ENCODE data around the gene KHDRBS2.

Gene KHDRBS2

DNA sequence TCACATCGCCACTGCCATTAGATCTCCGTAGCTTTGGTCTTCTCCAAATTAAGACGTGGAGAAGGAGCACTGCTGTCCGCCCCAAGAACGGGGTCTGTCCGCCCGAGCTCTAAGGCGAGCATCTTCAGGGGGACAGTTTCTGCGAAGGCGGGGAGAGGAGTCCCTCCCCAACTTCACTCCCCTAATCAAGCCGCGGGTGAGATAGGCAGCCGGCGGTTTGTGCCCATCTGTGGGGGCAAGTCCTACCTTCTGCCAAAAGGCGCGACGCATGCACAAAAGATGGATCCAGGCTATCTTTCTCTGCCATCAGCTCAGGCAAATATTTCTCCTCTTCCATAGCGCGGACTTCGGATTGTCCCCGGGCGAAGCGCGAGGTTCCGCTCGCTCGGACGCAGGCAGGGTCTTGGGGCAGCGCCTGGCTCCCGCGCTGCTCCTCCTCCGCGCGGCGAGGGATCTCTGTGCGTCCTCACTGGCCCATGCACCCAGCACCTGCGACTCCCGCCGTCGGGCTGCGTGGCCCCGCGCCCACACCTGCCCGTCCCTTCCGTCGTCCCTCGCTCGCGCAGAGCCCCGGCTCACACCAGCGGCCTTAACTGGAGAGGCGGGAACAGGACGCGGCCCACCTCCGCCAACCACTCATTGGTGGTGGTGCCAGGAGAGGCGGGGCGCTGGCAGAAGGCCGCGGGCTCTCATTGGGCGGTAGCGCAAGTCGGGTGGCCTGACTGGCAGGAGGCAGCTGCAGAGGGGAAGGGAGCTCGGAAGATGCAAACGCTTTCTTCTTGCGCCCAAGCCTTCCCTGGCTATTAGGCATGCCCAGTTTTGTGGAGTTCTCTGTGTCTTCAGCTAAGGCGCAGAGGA lies at the start of gene KHDRBS2:
Gene KHDRBS2, minus strand, starts transcription at position 614 of the 858 bp plus-strand sequence.
- FAIRE-seq = no peak

DNA sequence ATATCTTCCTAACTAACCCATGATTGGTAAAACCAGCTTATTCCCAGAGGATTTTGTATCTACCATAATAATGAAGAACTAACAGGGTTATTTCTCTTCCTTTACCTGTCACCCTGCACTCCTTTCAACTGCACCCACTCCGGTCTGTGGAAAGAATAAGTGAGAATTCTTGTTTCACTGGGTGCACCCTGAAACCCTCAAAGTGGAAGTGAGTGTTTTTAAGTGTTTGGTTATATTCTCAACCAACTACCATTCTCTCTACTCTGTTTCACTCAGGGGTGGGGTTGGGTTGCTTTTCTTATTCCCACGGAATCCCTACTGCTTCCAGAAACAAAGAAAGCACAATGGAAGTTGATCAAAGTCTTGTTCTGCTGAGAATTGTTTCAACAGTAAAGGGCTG lies 42.6 kb upstream of the KHDRBS2 start:
- FAIRE-seq = no peak

DNA sequence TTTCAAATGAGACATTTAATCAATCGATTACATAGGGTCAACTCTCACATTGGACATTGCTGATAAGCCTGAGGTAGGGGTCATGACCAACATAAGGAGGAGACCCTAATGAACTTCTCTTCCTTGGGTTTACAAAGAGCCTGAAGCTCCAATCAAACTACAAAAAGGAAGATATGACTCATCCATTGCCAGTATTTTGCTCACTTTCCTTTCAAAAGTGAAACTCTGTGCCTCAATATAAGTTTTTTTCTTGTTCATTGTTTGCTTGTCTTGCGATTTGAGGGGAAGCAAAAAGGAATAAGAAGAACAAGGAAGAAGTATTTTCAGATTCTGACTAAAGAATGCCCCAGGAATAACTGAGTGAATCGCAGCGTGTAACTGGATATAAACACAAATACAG lies 38.8 kb upstream of the KHDRBS2 start:
- no peak for FAIRE-seq

DNA sequence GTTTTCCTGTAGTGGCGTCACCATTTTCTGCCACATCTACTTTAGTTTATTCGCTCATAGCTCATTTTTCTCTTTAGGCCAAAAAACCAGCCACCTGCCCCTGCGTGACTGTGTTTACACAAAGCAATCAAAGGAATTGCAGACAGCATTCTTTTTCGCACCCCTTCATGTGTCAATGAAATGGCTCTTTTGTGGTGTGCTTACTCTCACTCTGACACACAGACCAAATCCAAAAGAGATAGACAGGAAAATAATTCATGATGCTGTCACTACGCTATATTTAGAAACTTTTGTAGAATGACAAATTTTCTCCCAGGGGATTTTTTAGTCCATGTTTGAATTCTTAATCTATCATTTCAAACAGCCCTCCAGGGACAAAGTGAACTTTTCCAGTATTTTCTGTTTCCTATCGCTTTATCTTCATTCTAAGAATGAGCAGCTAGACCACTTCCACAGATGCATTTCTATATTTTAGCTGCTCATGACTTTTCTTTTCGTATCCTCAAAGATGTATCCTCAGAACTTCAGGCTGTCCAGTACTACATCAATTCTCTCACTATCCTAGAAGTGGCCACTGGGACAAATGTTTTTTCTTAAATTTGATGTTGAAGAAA lies 37.9 kb upstream of the KHDRBS2 start:
- no peak for FAIRE-seq

DNA sequence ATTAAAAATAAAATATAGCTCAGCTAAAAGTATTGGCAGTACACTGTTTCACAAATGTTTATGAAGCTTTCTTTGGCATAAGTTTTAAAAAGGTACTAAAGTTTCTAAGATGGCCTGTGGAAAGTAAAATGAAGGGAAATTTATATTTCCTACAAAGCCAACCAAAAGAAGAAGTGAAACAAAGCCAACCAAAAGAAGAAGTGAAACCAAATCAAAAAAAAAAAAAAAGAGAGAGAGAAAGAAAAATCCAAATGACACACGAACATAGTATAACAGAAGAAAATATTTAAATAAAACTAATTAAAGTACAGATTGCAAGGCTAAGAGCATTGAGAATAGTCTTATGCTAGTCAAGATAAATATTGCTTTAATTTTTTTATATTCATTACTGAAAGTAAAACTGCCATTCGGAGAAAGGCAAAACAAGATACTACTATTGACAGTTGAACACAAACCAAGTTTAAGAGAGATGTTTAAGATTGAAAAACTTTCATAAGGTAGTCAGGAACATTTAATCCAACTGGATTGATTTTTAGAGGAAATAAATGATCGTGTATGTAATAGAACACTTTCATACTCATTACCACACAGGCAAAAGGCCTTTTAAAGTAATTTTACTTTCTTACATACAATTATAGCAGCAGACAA lies 12.8 kb upstream of the KHDRBS2 start:
- no peak for FAIRE-seq

DNA sequence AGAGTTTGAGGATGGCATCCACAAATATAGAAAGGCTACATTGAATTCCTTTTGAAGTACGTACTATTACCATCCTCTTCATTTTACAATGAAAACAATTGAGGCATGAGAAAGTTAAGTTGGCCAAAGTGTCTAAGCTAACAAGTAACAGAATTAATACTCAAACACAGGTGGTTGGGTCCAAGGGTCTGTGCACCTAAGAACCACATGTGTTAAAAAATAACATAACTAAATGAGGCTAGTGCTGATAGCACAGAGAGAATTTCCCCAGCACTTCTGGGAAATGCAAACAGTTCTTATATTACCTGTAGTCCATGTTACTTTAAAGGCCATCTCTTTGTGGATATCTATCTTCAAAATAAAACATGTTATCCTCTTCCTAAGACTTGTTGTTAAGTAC lies 10.5 kb upstream of the KHDRBS2 start:
- no peak for FAIRE-seq

DNA sequence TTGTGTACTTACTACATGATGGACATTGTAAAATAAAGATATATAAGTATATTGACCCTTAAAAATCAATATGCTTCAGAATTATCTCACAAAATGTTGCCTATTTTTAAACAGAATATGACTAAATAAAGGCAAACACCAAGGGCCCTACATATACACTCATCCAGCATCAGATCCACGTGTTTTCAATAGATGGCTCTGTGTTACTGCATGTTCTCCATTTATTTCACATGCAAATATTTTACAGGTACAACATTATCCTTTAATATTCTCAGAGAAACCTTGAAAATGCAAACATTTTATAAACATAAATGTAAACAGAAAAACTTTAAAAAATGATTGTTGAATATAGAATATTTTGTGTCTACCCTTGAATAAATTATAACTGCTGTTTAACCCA lies 2.9 kb upstream of the KHDRBS2 start:
- no peak for FAIRE-seq

DNA sequence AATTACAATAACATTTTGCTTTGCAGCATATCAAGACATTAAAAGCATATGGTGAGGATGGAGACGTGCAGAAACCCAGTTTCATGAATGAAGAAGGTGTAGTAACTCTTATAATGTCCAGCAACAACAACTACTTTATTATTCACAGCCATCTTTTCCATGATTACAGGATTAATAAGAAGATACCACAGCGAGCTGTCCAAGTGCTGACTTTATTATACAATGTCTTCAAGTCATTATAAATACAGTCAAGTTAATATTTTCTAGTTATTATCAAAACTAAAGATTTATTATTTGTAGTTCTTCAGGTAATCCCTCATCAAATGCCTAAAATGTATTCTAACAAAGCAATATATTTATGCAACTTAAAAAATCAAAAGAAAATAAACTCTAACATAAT lies 2.5 kb upstream of the KHDRBS2 start:
- no peak for FAIRE-seq

DNA sequence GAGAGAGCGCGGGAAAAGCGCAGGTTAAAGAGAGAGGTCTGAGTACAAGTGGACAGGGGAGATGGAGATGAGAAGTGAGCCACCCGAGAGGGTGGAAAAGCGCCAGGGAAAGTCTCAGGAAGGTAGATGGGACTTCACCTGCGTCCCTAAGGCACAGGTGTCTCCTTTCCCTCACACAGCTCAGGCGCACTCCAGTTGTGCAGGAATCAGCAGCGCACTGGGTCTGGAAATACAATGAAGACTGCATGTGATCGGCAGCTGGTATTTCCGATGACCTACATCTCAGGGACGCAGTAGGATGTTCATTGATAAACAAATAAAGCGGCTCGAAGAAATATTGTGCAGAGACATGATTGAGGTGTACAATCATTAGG lies 432 bp upstream of the KHDRBS2 start:
- FAIRE-seq = no peak

DNA sequence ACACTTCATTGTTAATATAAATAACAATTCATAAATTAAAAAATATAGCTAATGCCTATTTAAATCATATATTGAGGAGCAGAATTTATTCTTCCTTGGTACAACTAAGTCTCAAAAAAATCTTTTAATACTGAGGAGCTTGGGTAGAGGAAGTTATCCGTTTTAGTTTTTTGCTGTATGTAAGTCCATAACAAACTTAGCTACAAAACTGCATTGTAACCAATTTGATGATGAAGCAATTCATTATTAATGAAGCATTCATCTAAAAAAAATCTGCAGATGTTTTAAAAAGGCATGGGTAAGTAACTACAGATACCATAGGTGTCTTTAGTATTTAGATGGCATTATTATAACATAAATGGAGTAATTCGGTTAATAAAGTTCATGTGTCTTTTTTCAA lies 1.3 kb downstream of the KHDRBS2 start:
- FAIRE-seq = no peak

DNA sequence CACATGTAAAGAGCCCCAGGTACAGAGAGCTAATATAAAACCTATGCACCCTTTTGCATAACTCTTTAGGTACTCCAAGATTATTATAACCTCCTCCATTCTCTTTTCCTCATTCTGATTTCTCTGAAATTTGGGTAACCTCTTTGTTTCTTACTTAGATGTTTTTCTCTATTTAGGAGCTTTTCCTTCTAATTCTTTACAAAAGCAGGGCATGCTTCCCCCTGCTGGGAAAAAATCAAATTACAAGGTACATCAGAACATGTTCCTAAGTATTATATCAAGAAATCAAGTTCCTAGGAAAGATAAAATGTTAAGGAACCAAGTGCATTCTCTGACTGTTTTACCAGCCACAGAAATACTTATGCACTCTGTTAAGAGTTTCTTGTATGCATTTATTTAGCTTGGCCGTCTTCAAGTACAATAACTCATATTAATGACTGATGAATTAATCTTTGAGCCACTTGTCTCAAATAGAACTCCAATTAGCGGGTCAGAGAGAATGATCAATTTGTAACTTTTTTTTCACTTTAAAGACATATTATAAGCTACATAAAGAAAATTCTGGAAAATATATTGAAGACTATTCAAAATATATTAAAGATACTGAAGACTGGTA lies 2.1 kb downstream of the KHDRBS2 start:
- peak; percentile 65 for FAIRE-seq

DNA sequence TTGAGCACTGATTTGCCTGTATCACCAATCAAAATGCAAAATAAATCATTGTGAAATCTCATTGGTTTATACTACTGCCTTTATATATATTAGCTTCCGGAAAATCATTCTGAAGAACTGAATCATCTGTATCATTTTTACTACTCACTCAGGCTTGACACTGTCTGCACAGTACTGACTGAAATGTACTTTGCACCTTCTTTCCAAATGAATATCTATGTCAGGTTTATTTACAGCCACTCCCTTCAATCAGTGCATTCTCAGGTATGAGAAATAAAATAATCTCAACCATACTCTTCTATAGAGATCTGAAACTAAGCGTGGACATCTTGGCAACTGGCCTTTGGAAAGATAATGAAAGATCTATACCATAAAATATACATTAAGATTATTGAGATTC lies 2.7 kb downstream of the KHDRBS2 start:
- no peak for FAIRE-seq

DNA sequence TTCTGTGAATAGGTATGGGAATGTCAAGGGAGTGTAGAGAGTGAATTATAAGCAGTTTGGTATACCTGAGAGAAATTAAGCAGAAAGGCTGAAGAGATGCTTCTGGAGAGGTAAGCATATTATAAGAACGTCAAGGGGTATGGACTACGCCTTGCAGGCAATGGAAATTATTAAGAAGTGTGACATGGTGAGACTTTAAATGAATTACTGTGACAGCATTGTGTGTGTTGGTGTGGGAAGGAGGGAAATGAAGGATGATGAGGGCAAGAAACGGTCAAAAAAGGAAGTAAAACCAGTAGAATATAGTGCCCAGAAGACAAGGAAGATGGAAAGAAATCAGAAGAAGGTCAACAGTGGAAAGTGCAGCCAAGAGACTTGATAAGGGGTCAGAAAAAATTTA lies 5.9 kb downstream of the KHDRBS2 start:
- FAIRE-seq = no peak

DNA sequence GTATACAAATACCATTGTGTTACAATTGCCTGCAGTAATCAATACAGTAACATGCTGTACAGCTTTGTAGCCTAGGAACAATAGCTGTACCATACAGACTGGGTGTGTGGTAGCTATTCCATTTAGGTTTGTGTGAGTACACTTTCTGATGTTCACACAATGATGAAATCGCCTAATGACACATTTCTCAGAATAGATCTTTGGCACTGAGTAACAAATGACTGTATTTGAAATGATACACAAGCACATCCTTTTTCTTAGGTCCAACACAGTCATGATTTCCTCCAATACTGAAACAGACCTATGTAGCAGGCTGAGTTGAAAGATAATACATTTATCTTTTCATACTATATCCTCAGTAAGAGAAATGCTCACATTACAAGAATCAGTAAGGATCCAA lies 13.9 kb downstream of the KHDRBS2 start:
- FAIRE-seq = no peak

DNA sequence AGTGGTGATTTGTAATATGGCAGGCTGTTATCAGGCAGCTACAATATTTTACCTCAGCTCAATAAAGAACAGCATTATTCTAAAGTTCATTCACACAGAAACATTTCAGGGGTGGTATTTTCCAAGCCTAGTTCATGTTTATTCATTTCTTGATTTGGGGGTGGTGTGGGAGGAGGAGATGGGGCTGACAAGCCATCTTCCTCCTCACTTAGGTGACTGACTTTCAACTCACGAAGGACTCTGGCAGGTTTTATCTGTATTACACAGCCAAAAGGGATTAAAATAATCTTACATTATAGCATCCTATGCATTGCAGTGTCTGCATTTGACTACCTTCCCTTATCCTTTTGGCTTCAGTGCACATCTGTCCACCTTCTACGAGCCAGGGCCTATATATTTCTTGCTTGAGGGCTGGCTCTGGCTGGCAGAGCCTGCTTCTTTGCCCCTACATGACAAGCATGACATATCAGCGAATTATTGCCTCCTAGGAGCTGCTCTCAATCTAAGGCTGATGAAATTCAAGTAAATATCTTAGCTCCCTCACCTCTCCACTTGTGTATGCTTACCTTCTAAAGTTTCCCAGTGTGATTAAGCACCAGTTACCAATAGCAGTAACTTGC lies 20.0 kb downstream of the KHDRBS2 start:
- no peak for FAIRE-seq

DNA sequence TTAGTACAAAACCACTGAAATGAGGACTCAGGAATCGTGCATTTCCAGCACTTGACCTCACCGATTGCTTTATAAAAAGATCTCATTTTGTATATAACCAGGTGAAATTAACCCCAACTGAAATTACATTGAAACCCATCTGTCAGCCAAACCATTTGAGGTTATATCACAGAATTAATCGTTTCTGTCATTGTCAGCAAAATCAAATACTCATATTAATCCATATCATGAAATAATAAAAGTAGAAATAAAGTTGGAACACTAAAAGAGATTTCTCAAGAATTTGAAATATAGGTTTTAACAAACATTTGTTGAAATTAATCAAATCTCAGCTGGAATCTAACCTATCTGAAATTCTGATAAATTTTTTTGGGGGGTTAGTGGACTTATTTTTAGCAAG lies 23.7 kb downstream of the KHDRBS2 start:
- peak; percentile 3 for FAIRE-seq

DNA sequence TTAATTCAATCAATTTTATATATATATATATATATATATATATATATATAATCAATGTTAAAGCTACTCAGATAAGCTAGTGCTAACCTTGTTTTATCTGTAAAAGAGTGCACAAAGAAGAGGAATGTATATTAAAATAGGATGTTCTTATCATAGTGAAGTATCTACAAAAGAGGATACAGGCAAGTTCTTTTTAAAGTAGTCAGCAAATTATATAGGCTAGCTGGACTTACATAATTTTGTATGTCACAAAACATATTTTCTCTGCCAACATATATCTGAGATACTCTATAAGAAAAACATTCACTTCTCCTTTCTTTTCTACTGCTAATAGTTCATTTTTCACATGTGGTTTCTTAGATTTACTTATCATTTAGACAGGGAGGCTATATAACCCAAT lies 39.9 kb downstream of the KHDRBS2 start:
- FAIRE-seq = no peak

DNA sequence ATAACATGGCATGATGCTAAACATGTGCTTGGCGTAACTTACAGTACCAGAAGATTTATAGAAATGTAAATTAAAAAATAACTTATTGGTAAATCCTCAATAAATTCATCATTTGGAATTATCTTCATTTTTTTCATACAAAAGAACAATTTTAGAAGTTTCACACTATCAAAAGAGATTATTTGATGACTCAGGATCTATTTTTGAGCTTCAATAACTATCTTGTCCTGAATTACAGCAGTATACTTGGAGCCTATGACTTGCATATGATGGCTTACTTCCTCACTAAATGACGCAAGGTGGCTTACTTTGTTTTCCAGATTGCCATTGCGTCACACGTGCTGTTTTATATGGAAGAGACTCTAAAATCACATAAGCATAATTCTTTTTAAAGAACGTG lies 49.2 kb downstream of the KHDRBS2 start:
- FAIRE-seq = no peak

DNA sequence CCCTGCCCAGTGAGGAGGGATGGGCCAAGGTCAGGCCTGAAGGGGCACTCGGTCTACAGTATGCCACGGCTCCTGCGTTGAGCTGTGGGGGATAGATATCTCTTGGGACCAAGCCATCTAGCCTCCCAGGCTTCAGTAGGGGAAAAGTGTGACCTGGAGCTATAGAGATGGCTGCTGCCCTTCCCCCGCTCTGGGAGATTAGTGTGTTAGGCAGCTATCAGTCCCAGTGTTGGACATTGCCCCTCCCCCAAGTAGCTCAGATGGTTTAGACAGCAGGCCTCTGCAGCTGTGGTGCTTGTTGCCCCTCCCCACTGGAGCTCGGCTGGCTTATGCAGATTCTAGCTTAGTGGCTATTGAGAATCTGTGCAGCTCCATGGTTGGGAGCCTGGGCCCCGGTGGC lies 56.8 kb downstream of the KHDRBS2 start:
- FAIRE-seq = no peak

DNA sequence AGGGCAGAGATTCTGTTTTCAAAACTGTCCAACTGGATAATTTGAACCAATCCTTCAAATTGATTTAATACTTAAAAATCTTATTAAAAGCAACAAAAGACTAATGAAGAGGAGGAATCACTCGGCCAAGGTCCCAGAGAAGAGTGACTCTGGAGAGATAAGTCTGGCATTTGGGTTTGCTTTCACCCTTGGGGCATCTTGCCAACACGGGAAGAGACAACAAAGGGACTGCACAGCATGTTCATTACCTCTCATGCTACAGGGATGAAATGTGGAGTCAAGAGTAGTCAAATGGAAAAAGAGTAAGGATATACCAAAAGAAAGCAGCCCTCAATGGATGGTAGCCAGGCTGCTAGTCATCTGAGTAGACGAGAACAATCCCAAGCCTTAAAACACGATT lies 68.2 kb downstream of the KHDRBS2 start:
- no peak for FAIRE-seq

DNA sequence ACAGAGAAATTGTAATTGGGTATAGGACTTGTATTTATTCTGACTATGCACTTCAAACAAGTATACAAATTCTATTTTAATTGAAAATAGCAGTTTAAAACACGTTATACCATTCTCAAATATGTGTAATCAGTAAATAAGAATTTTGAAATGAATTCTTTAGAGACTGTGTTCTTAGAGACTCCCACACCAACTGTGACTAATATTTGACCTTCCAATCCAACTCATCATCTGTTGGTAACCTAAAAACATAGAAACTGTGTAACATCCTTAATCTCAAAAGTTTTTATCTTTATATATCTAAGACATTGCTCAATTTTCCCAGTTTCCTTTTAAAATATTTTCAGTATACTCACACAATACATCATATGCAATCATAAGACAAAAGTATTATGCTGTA lies 83.9 kb downstream of the KHDRBS2 start:
- FAIRE-seq = no peak

DNA sequence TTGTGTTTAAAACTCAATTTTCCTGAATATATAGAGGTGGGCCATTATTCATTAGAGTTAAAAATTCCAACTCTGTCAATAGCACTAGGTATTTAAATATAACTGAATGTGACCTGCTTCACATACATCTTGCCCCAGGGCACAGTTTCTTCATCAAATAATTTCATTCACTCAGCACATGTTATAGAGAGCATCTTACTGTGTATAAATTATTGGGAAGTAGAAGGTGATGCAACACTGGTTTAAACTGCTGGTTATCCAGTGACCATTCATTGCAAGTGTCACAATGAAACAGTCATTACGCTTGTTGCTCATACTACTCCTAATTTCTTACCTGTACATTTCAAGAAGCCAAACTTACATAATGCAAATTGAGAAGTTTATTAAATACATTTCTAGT lies 93.4 kb downstream of the KHDRBS2 start:
- FAIRE-seq = no peak

DNA sequence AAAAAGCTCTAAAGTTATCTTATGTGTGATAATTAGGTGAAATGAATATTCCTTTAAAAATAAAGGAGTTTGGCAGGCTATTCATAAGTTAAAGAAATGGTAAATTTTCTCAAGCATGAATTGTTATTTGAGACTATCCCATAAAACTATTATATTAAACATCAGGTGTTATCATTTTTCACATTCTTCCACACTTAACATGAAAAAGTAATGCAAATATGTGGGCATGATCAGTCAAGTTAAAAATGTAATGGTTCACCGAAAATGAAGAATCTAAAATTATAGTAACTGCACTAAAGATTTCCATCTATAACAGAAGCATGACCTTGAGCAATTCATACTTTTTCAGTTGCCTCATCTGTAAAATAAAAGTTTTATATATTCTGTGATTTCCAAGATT lies 110.8 kb downstream of the KHDRBS2 start:
- no peak for FAIRE-seq

Measured in A204.1 (cell line).